Sigmoid colon (tissue), 7 donors: Measurements from ENCODE around the gene RBM47. TPM values are rescaled to one million over a fixed set of nuclear protein-coding genes. Genes with fewer than 3 reads are reported as not detected.
A peak's percentile ranks its signal among the peaks of the same experiment; 100 is the strongest.

ENCODE experiments used
- DNase-seq: peaks from one replicate; pipeline ENCODE4 v3.0.0-alpha.2; 2019
- H3K27ac ChIP-seq, 4 donors: fragments of 200-600 bp; sonication (generic); one replicate each; pipeline ENCODE4 v1.5.1; 2016 to 2019; ENCODE audit warnings: mild to moderate bottlenecking in 1 of 4
- H3K27me3 ChIP-seq, 3 donors: fragments of 200-600 bp; sonication (generic); one replicate each; pipeline ENCODE4 v1.5.1; 2019; ENCODE audit warnings: mild to moderate bottlenecking in 1 of 3
- H3K36me3 ChIP-seq, 4 donors: fragments of 200-600 bp; sonication (generic); one replicate each; pipeline ENCODE4 v1.5.1; 2016 to 2019
- H3K4me1 ChIP-seq, 4 donors: fragments of 200-600 bp; sonication (generic); one replicate each; pipeline ENCODE4 v1.5.1; 2017 to 2019
- H3K4me3 ChIP-seq, 4 donors: fragments of 200-600 bp; sonication (generic); one replicate each; pipeline ENCODE4 v1.5.1; 2017 to 2019; ENCODE audit warnings: mild to moderate bottlenecking in 2 of 4, moderate library complexity in 1 of 4
- H3K9me3 ChIP-seq, 4 donors: fragments of 200-600 bp in 3 of 4; sonication (generic) in 3 of 4; one replicate each; pipeline versions ENCODE4 v1.5.1 to v1.6.1; 2013 to 2019
- EP300 ChIP-seq, 4 donors: sonication (generic); formaldehyde crosslinking; IDR thresholded peaks; one replicate each; pipeline ENCODE4 v1.6.1; 2017; ENCODE audit warnings: antibody characterized with exemption in 4 of 4
- POLR2A ChIP-seq, 2 donors: fragments of 450-650 bp; IDR thresholded peaks; one replicate each; pipeline ENCODE4 v1.6.1; 2016; ENCODE audit warnings: antibody characterized with exemption in 2 of 2, mild to moderate bottlenecking in 2 of 2, moderate library complexity in 2 of 2
- POLR2AphosphoS5 ChIP-seq, 4 donors: sonication (generic); formaldehyde crosslinking; IDR thresholded peaks; one replicate each; pipeline ENCODE4 v1.6.1; 2017; ENCODE audit warnings: antibody characterized with exemption in 4 of 4
- WGBS, 2 donors: extraction: QIAGEN DNeasy Blood & Tissue Kit; methylation state at CpG; one replicate each; pipeline ENCODE4 v1.1.7; 2013; 5-methylcytosine and 5-hydroxymethylcytosine counted together
- intact Hi-C: fragments of 100-400 bp; cut with DNase I; formaldehyde crosslinking; loops from one replicate; pipeline ENCODE4 v1.15.1; 2023
- polyA plus RNA-seq, 3 donors: library from polyadenylated mRNA; stranded (reverse); fragments of 200-250 nt; gene quantifications; one replicate each; pipeline ENCODE4 v1.2.3, GENCODE V29; 2013
- total RNA-seq, 4 donors: library from RNA; depleted of rRNA; stranded (reverse); fragments of >200 nt; gene quantifications; one replicate each; pipeline ENCODE4 v1.1.0, GENCODE V29; 2016
- TF ChIP-seq, protein P1 (sequence below), 4 experiments: fragments of 450-650 bp in 3 of 4; fragments of 200-600 bp in 1 of 4; IDR thresholded peaks; one replicate each; pipeline ENCODE4 v1.5.1; 2016 to 2019; ENCODE audit warnings: antibody characterized with exemption in 4 of 4, mild to moderate bottlenecking in 3 of 4, moderate library complexity in 2 of 4
- donor health status: healthy with polysubstance abuse.
- donor health status: Bipolar disorder and iron deficiency.
- donor health status: healthy.

RBM47 gene
- total and polyA plus RNA-seq, 7 donors, result 7.2 to 148 (median 21.2) TPM

DNA sequence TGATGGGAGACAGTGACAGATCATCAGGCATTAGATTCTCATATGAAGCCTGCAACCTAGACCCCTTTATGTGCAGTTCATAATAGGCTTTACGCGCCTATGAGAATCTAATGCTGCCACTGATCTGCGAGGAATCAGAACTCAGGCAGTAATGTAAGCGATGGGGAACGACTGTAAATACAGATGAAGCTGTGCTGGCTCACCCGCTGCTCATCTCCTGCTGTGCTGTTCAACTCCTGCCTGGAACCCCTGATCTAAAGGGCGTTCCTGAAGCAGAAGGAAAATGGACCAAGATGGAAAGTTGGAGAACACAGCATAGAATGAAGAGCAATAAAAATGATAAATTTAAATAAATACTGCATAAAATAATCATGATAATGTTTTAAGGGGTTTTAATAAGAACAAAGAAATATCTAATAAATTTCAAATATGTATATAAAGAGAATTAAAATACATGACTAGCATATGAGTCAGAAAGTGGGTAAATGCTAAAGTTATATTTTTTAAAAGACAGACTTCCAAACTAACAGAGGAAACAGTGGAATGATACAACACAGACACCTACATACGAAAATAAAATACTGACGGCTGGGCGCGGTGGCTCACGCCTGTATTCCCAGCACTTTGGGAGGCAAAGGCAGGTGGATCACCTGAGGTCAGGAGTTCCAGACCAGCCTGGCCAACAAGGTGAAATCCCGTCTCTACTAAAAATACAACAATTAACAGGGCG is 59.2 kb downstream of the RBM47 start:
- 91 to 92% methylated on average over 14 of the region's 14 CpGs for WGBS, 2 donors

DNA sequence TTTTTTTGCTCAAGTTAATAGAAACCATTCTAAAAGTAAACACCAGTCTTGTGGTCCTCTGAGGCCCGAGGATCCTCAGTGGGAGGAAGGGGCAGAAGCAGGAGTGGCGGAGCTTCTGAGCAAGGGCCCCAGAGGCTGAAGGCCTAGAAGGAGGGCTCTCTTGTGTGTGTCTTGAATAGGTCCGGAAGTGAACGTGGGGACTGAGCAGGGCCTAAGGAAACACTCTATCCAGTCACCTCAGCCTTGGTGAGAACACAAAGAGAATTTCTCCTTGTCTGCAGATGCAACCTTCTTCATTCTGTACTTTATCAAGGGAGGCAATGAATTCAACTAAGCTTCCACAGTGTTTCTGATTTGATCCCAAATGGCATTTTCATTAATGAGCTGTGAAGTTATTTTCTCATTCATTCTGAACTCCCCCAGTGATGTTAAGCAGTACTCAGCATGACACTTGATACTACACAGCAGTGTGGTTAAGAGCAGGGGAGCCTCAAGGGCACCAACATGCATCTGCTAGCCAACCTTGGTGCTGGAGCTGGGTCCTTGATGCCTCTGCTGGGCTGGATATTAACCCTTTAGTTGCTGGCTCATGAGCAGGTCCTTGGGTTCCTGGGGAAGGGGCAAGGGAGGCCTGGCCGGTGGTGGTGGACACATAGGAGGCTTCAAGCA is 64.7 kb downstream of the RBM47 start:
- no peak overlapping the region for H3K27ac ChIP-seq
- peak in 2 of 4 donors; percentile 33 to 46 for TF ChIP-seq POLR2AphosphoS5 (IDR thresholded peaks at IDR 0.05)
- TF ChIP-seq, protein P1, sequence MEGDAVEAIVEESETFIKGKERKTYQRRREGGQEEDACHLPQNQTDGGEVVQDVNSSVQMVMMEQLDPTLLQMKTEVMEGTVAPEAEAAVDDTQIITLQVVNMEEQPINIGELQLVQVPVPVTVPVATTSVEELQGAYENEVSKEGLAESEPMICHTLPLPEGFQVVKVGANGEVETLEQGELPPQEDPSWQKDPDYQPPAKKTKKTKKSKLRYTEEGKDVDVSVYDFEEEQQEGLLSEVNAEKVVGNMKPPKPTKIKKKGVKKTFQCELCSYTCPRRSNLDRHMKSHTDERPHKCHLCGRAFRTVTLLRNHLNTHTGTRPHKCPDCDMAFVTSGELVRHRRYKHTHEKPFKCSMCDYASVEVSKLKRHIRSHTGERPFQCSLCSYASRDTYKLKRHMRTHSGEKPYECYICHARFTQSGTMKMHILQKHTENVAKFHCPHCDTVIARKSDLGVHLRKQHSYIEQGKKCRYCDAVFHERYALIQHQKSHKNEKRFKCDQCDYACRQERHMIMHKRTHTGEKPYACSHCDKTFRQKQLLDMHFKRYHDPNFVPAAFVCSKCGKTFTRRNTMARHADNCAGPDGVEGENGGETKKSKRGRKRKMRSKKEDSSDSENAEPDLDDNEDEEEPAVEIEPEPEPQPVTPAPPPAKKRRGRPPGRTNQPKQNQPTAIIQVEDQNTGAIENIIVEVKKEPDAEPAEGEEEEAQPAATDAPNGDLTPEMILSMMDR (IDR thresholded peaks at IDR 0.05), result no peak
- no peak for TF ChIP-seq EP300 (IDR thresholded peaks at IDR 0.05)
- no peak for TF ChIP-seq POLR2A (IDR thresholded peaks at IDR 0.05)
- intact Hi-C loops, result no loop called here
- H3K36me3 ChIP-seq, result no peaks in the 10 kb centered on the region
- no peak for DNase-seq
- H3K4me1 ChIP-seq, result no peaks in the 10 kb centered on the region
- no peaks in the 10 kb centered on the region for H3K9me3 ChIP-seq
- 65 to 86% methylated on average over 5 of the region's 5 CpGs for WGBS, 2 donors
- H3K27me3 ChIP-seq, result no peaks in the 10 kb centered on the region
- no peak overlapping the region for H3K4me3 ChIP-seq

More for the DNA sequence above, 59.2 kb downstream of the RBM47 start:
- Histone ChIP-seq H3K36me3 (no peaks in the 10 kb centered on the region), H3K27me3 (no peaks in the 10 kb centered on the region), H3K9me3 (no peaks in the 10 kb centered on the region), H3K4me3 (no peak overlapping the region), H3K27ac (no peak overlapping the region), H3K4me1 (no peaks in the 10 kb centered on the region)
- intact Hi-C loops, result no loop called here
- TF ChIP-seq, protein P1 (IDR thresholded peaks at IDR 0.05), result no peak
- no peak for TF ChIP-seq POLR2AphosphoS5 (IDR thresholded peaks at IDR 0.05)
- no peak for TF ChIP-seq EP300 (IDR thresholded peaks at IDR 0.05)
- no peak for TF ChIP-seq POLR2A (IDR thresholded peaks at IDR 0.05)
- DNase-seq, result no peak

DNA sequence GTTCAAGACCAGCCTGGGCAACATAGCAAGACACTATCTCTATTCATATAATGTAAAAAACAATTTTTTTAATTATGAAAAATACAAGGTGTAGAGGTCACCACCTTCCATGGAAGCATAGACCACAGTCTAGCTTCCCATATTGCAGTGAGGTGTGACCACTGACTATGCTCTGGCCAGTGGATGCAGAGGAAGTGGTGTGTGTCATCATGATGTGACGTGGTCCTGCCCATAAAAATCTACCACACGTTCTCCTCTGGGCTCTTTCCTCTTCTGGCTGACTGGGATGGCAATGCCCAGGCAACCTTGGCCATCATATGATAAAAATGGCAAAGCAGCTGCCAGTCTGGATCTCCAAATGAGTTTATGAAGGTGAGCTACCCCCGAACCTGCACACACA is 65.7 kb downstream of the RBM47 start:
- Histone ChIP-seq H3K4me1 (no peaks in the 10 kb centered on the region), H3K36me3 (no peaks in the 10 kb centered on the region), H3K4me3 (no peak overlapping the region), H3K27ac (no peak overlapping the region), H3K27me3 (no peaks in the 10 kb centered on the region), H3K9me3 (no peaks in the 10 kb centered on the region)
- intact Hi-C loops, result no loop called here
- TF ChIP-seq, protein P1 (IDR thresholded peaks at IDR 0.05), result no peak
- peak in 1 of 4 donors; percentile 48 for TF ChIP-seq POLR2AphosphoS5 (IDR thresholded peaks at IDR 0.05)
- DNase-seq, result no peak
- WGBS, 2 donors, result 74% methylated on average over 3 of the region's 3 CpGs

DNA sequence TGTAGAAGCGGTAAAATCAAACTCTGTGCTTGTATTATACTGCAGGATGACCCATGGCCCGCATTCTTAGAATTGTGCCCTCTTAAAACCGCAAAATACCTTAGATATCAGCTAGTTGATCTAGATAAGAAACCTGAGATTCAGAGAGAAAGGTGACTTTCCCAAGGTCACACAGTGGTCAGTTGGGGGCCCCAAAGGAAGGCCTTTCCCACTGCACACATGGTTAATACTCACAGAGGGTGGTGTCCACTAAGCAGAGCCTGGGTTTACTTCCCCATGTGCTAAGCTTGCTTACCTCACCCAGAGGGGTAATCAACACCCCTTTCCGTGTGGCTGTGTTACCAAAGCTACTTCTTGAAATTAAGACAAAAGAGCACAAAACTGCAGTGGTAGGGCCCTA is 66.3 kb downstream of the RBM47 start:
- no peaks in the 10 kb centered on the region for H3K36me3 ChIP-seq

More for the DNA sequence above, 66.3 kb downstream of the RBM47 start:
- no peaks in the 10 kb centered on the region for H3K4me1 ChIP-seq
- WGBS, 2 donors, result 79 to 89% methylated on average over 4 of the region's 4 CpGs
- no peak for TF ChIP-seq POLR2AphosphoS5 (IDR thresholded peaks at IDR 0.05)
- TF ChIP-seq POLR2A (IDR thresholded peaks at IDR 0.05), result no peak
- TF ChIP-seq EP300 (IDR thresholded peaks at IDR 0.05), result no peak
- TF ChIP-seq, protein P1 (IDR thresholded peaks at IDR 0.05), result no peak
- intact Hi-C loops, result no loop called here
- no peak overlapping the region for H3K27ac ChIP-seq
- H3K9me3 ChIP-seq, result no peaks in the 10 kb centered on the region
- no peak overlapping the region for H3K4me3 ChIP-seq
- no peaks in the 10 kb centered on the region for H3K27me3 ChIP-seq
- DNase-seq, result no peak
